Measurements from ENCODE around the gene SNX9. TPM values are rescaled to one million over a fixed set of nuclear protein-coding genes. Genes with fewer than 3 reads are reported as not detected.
A peak's percentile ranks its signal among the peaks of the same experiment; 100 is the strongest.

Gene SNX9
- polyA plus RNA-seq, 2 of the 4 experiments (the other 2 are of a cell fraction): 13.9 to 29.8 TPM

GRCh38 chr6:157994125-157994795, 171.2 kb downstream of the SNX9 start:
- POLR2A ChIA-PET: no interaction called here
- ATAC-seq: peak in 1 of 2 experiments; percentile 31; a peak in 3 of 6 replicates
- TF ChIP-seq MAFK (IDR thresholded peaks at IDR 0.05; ENCODE audit: partially characterized antibody) (peak; percentile 73), KDM5A (IDR thresholded peaks at IDR 0.05) (no peak)
- no peak for FAIRE-seq
- 84% methylated on average over 7 of the region's 7 CpGs for WGBS (ENCODE audit: missing lambda C conversion rate)
- DNase-seq (ENCODE audit: low read depth in 1 of 2, low spot score in 1 of 2): no peak
- Histone ChIP-seq H3K27ac (peak overlapping the region in 1 of 2 experiments; percentile 67; a peak in 3 of 6 replicates), H3K4me2 (peak overlapping the region; percentile 43), H3K4me1 (peaks cover 51% of the 10 kb centered on the region), H3K4me3 (no peak overlapping the region), H3K9me3 (no peaks in the 10 kb centered on the region)
- CTCF ChIA-PET: interaction anchor here (2.7 to 2.8 kb wide), 3 partner anchors 12 to 78 kb away, joined by 10 to 15 read pairs (median 11); partner anchors contain the start of gene SYNJ2

Small RNAs within 50 kb of the gene (small RNA-seq; reads per million reads assigned to genes)
- gene HSPE1P26 (0 reads per million in 6 experiments), gene RNU6-786P (0 reads per million in 6 experiments)

Other genes with a start within 250 kb of the SNX9 start
- 22.3 and 24.7 TPM in 2 replicates for gene SYNJ2, start 158.6 kb downstream of the SNX9 start, polyA plus RNA-seq (2011; rRNA removed)
- 26.5 to 28.5 TPM (median 26.7 TPM) in 3 replicates for gene SYNJ2, start 158.6 kb downstream of the SNX9 start, polyA plus RNA-seq (2017; fragmentation: RNase III; extraction: RNeasy Plus Mini Kit Qiagen cat#74134 plus additional on column Dnase treatment)

All from A549 (cell line).